Smooth muscle cell (in vitro differentiated cells): ENCODE results near the gene CFAP57. TPM values are rescaled to one million over a fixed set of nuclear protein-coding genes. Genes with fewer than 3 reads are reported as not detected.

Experiments used
- DNase-seq: peaks from one replicate; lab custom pipeline; 2025; ENCODE audit not compliant: unreplicated experiment; lab: John Stamatoyannopoulos, UW
- H2AFZ ChIP-seq: fragments of 200-600 bp; sonication (generic); 2 replicates; pipeline ENCODE4 v1.6.0; 2016; ENCODE audit warnings: antibody characterized with exemption, low read depth, mild to moderate bottlenecking
- H3F3A ChIP-seq: fragments of 200-600 bp; sonication (generic); 2 replicates; pipeline ENCODE4 v1.6.0; 2017; ENCODE audit warnings: antibody characterized with exemption, low read depth
- H3K27ac ChIP-seq: fragments of 200-600 bp; sonication (generic); 2 replicates; pipeline ENCODE4 v1.5.1; 2016; ENCODE audit warnings: low read depth, mild to moderate bottlenecking
- H3K27me3 ChIP-seq: fragments of 200-600 bp; sonication (generic); 2 replicates; pipeline ENCODE4 v1.6.1; 2016; ENCODE audit warnings: low read depth, mild to moderate bottlenecking
- H3K36me3 ChIP-seq: fragments of 200-600 bp; sonication (generic); 2 replicates; pipeline ENCODE4 v1.5.1; 2016; ENCODE audit warnings: low read depth
- H3K4me1 ChIP-seq: fragments of 200-600 bp; sonication (generic); 2 replicates; pipeline ENCODE4 v1.5.1; 2016; ENCODE audit warnings: low read depth
- H3K4me2 ChIP-seq: fragments of 200-600 bp; sonication (generic); 2 replicates; pipeline ENCODE4 v1.6.0; 2016; ENCODE audit warnings: mild to moderate bottlenecking
- H3K4me3 ChIP-seq: fragments of 200-600 bp; sonication (generic); 2 replicates; pipeline ENCODE4 v1.5.1; 2016; ENCODE audit warnings: mild to moderate bottlenecking
- H3K79me2 ChIP-seq: fragments of 200-600 bp; sonication (generic); 2 replicates; pipeline ENCODE4 v1.6.0; 2016; ENCODE audit warnings: low read depth, mild to moderate bottlenecking
- H3K9ac ChIP-seq: fragments of 200-600 bp; sonication (generic); 2 replicates; pipeline ENCODE4 v1.6.0; 2016; ENCODE audit warnings: low read depth
- H3K9me3 ChIP-seq: fragments of 200-600 bp; sonication (generic); replicated peaks from 2 replicates; pipeline ENCODE4 v1.5.1; 2016; ENCODE audit warnings: low read depth
- H4K20me1 ChIP-seq: fragments of 200-600 bp; sonication (generic); 2 replicates; pipeline ENCODE4 v1.6.0; 2016; ENCODE audit warnings: low read depth
- CTCF ChIP-seq: fragments of 200-600 bp; sonication (generic); IDR thresholded peaks from 2 replicates; pipeline ENCODE4 v1.5.1; 2017; ENCODE audit warnings: borderline replicate concordance, mild to moderate bottlenecking, antibody characterized with exemption; ENCODE audit not compliant: insufficient read depth, poor library complexity, severe bottlenecking
- WGBS: methylation state at CpG from one replicate; pipeline ENCODE4 v1.1.7; 2016; ENCODE audit warnings: low lambda C conversion rate; 5-methylcytosine and 5-hydroxymethylcytosine counted together
- polyA plus RNA-seq: library from polyadenylated mRNA; unstranded; fragments of >200 nt; fragmentation: Nextera tagmentation; extraction: Ambion mirVana; gene quantifications from 2 replicates; pipeline ENCODE4 v1.2.1, GENCODE V29; 2016
- total RNA-seq: library from RNA; depleted of rRNA; stranded (reverse); fragments of >200 nt; gene quantifications from 2 replicates; pipeline ENCODE4 v1.2.3, GENCODE V29; 2014

The CFAP57 gene
- total and polyA plus RNA-seq, 2 experiments from 2014 or later = 0.22 TPM; not detected in 1

DNA sequence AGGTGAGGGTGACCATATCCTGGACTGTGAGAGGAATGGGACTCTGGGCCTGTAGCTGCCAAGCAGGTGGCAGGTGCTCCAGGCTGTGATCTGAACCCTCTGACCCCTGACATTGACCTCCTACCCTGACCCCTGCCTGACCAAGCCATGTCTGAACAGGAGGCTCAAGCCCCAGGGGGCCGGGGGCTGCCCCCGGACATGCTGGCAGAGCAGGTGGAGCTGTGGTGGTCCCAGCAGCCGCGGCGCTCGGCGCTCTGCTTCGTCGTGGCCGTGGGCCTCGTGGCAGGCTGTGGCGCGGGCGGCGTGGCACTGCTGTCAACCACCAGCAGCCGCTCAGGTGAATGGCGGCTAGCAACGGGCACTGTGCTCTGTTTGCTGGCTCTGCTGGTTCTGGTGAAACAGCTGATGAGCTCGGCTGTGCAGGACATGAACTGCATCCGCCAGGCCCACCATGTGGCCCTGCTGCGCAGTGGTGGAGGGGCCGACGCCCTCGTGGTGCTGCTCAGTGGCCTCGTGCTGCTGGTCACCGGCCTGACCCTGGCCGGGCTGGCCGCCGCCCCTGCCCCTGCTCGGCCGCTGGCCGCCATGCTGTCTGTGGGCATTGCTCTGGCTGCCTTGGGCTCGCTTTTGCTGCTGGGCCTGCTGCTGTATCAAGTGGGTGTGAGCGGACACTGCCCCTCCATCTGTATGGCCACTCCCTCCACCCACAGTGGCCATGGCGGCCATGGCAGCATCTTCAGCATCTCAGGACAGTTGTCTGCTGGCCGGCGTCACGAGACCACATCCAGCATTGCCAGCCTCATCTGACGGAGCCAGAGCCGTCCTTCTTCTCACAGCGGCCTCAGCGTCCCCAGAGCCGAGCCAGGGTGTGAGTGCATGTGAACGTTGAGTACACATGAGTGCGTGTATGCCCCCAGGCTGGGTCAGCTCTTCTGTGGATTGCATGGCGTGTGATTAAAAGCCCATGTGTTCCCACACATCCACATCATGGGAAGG, 100.7 kb downstream of the CFAP57 start:
- no peaks in the 10 kb centered on the region for H3F3A ChIP-seq
- no peak overlapping the region for H2AFZ ChIP-seq
- H3K79me2 ChIP-seq = no peaks in the 10 kb centered on the region
- no peak for TF ChIP-seq CTCF
- H3K4me1 ChIP-seq = peaks cover 8% of the 10 kb centered on the region
- H3K9ac ChIP-seq = no peak overlapping the region
- 97% methylated on average over 42 of the region's 46 CpGs for WGBS
- H3K36me3 ChIP-seq = no peaks in the 10 kb centered on the region
- no peak overlapping the region for H3K4me2 ChIP-seq
- H3K27ac ChIP-seq = no peak overlapping the region
- H3K27me3 ChIP-seq = no peaks in the 10 kb centered on the region
- no peak for DNase-seq
- no peak overlapping the region for H3K4me3 ChIP-seq
- H4K20me1 ChIP-seq = no peaks in the 10 kb centered on the region
- no peaks in the 10 kb centered on the region for H3K9me3 ChIP-seq

DNA sequence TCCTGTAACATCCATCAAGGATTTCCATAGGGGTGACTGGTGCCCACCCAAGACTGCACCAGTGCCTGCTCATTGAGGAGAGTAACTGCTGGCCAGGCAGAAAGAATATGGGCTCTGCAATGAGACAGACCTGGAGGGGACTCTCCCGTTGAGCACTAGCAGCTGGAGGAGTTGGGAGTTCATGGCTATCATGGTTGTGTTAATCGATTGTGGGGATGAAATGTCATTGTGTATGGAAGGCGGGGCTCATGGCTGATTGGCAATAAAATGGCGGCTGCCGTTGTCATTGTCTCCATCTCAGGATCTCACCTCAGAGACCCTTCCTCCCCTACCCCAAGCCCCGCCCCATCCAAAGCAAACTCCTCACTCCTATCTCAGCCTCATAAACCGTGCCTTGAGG, 101.6 kb downstream of the CFAP57 start:
- Histone ChIP-seq H3K36me3 (no peaks in the 10 kb centered on the region), H3K4me3 (no peak overlapping the region), H3K27ac (no peak overlapping the region), H3K27me3 (no peaks in the 10 kb centered on the region), H3K9me3 (no peaks in the 10 kb centered on the region), H3K4me2 (no peak overlapping the region), H3K79me2 (no peaks in the 10 kb centered on the region), H3F3A (no peaks in the 10 kb centered on the region), H4K20me1 (no peaks in the 10 kb centered on the region), H3K4me1 (peaks cover 8% of the 10 kb centered on the region), H3K9ac (no peak overlapping the region), H2AFZ (no peak overlapping the region)
- no peak for DNase-seq
- TF ChIP-seq CTCF = no peak
- 96% methylated on average over 7 of the region's 7 CpGs for WGBS

DNA sequence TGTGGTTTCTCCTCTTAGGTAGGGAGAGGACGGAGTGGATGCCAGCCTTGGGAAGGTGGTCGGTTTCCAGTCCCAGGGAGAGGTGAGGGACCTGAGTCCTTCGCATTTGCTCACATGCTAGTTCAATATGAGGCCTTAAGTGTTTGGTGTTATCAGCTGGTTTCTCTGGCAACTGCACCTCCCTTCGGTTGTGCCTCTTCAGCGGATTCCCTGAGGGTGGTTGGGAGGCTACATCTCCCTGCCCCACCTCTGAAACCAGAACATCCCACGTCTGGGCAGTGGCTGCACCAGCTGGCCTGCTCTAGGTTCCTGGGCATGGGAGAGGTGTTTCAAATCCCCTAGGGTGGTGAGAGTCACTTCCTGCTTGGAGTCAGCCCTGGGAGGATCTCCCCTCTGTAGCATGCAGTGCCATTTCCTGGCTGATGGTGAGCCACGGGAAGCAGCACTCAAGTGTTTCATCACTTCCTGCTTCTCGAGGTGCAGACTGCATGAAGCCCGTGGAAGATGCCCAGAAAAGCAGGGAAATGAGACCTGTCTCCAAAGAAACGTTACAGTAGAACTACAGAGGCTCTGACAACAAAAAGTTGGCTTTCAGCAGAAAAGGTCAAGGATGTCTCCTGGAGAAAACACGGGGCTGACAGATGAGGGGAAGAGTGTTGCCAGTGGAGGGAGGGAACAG, 102.1 kb downstream of the CFAP57 start:
- H3K79me2 ChIP-seq = no peaks in the 10 kb centered on the region
- no peak for TF ChIP-seq CTCF
- H3K36me3 ChIP-seq = no peaks in the 10 kb centered on the region
- H2AFZ ChIP-seq = no peak overlapping the region
- no peak for DNase-seq
- no peak overlapping the region for H3K27ac ChIP-seq
- H3K27me3 ChIP-seq = no peaks in the 10 kb centered on the region
- no peak overlapping the region for H3K9ac ChIP-seq
- H3K4me2 ChIP-seq = no peak overlapping the region
- no peaks in the 10 kb centered on the region for H4K20me1 ChIP-seq
- H3F3A ChIP-seq = no peaks in the 10 kb centered on the region
- no peaks in the 10 kb centered on the region for H3K9me3 ChIP-seq
- WGBS = 78% methylated on average over 11 of the region's 11 CpGs
- peaks cover 8% of the 10 kb centered on the region for H3K4me1 ChIP-seq
- H3K4me3 ChIP-seq = no peak overlapping the region
